H1 (cell line): Measurements from ENCODE around the gene B9D2. TPM values are rescaled to one million over a fixed set of nuclear protein-coding genes. Genes with fewer than 3 reads are reported as not detected.

ENCODE experiments used
- ASH2L ChIP-seq: fragments of 200-600, 300-600 bp; sonication (generic); IDR thresholded peaks from one replicate; pipeline ENCODE4 v1.7.1; 2017; ENCODE audit warnings: low read length
- HDAC2 ChIP-seq, 2 experiments: fragments of 300-600 bp in 1 of 2; sonication (generic) in 1 of 2; IDR thresholded peaks; 2 replicates each; pipeline ENCODE4 v1.6.1; 2011 to 2012; ENCODE audit warnings: low read depth in 2 of 2, low read length in 2 of 2, mild to moderate bottlenecking in 2 of 2, moderate library complexity in 2 of 2, borderline replicate concordance in 1 of 2, inconsistent platforms in 1 of 2
- RNF2 ChIP-seq: fragments of 200-900, 300-1000 bp; sonication (generic); IDR thresholded peaks from 2 replicates; pipeline ENCODE4 v1.7.1; 2016; ENCODE audit warnings: borderline replicate concordance, low read depth, mild to moderate bottlenecking, antibody characterized with exemption, low read length; ENCODE audit not compliant: poor library complexity, severe bottlenecking; ENCODE audit errors: missing control alignments
- SP4 ChIP-seq: IDR thresholded peaks from 2 replicates; pipeline ENCODE4 v1.6.1; 2012; ENCODE audit warnings: low read length, inconsistent platforms
- YY1 ChIP-seq: IDR thresholded peaks from 2 replicates; pipeline ENCODE4 v1.6.1; 2011; ENCODE audit warnings: low read depth, mild to moderate bottlenecking, low read length
- polyA plus RNA-seq, 7 experiments: library from polyadenylated mRNA; depleted of rRNA in 3 of 7; stranded (reverse) in 5 of 7; unstranded in 2 of 7; fragments of >200 nt in 5 of 7; fragments of 200-250 nt in 2 of 7; gene quantifications; 1 replicate in 5 of 7; 2 replicates in 1 of 7; 4 replicates in 1 of 7; pipeline versions ENCODE4 v1.2.1 to v1.2.3, GENCODE V29; 2011 to 2013; ENCODE audit warnings: missing spikeins in 2 of 7, mixed read lengths in 2 of 7
- total RNA-seq: library from RNA; stranded (reverse); fragmentation: NEBNext Ultra II Directional; extraction: Animal tissue kit (Norgen Biotek cat#: 25700); gene quantifications from 2 replicates; pipeline ENCODE4 v1.2.1, GENCODE V29; 2021
- TF ChIP-seq, protein P1 (sequence below): fragments of 300-600 bp; sonication (generic); IDR thresholded peaks from 2 replicates; pipeline ENCODE4 v1.7.1; 2012; ENCODE audit warnings: low read length, moderate library complexity, mild to moderate bottlenecking, inconsistent platforms; ENCODE audit not compliant: insufficient replicate concordance

The B9D2 gene
- total and polyA plus RNA-seq, 2 of the 8 experiments (the other 6 are each of a cell fraction or from before 2014, with no cell fraction given): 4.9 to 6.3 TPM

DNA sequence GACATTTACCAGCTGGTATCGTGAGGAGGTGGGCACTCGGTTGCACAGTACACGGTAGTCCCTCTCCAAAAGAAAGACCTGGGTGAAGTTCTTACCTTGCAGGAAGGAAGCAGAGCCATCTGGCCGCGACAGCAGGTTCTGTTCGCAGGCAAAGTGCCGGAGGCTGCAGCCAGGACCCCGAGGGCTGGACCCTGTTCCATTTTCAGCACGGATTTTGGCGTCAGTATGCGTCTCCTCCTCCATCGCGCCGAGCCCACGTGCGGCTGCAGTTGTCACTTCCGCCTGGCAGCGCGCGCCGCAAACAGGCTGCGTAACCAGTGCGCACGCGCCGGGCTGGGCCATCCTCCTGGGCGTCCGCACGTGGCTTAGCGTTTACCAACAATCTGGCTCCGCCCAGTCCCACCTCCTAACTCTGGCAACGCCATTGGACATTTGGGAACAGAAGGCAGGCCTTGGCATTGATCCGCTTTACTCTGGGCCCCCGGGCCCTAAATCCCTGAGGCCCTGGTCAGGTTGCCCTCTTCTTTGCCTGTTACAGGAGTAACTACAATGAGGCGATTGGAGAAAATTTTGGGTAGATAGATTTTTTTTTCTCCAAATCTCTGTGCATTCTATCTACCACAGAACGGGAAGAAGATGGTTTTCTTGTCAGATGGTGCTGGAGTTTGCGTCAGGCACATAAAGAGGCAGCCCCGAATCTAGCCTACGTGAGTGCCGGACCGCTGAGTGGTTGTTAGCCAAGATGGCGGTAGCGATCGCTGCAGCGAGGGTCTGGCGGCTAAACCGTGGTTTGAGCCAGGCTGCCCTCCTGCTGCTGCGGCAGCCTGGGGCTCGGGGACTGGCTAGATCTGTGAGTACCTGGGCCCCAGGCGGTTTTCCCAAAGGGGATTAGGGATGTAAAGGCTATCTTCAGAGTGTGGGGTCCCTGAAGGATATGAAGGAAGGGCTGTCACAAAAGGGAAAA lies 33.4 kb upstream of the B9D2 start, which contains the start of the genes BCKDHA and EXOSC5 (continued):
- TF ChIP-seq HDAC2 (IDR thresholded peaks at IDR 0.05; ENCODE audit: borderline replicate concordance in 1 of 2, low read depth in 2 of 2, low read length in 2 of 2) (peak in 1 of 2 experiments; percentile 97; a peak in 2 of 4 replicates), SP4 (peak; percentile 99), ASH2L (peak; percentile 85), RNF2 (no peak), YY1 (peak; percentile 94)
- TF ChIP-seq, protein P1, sequence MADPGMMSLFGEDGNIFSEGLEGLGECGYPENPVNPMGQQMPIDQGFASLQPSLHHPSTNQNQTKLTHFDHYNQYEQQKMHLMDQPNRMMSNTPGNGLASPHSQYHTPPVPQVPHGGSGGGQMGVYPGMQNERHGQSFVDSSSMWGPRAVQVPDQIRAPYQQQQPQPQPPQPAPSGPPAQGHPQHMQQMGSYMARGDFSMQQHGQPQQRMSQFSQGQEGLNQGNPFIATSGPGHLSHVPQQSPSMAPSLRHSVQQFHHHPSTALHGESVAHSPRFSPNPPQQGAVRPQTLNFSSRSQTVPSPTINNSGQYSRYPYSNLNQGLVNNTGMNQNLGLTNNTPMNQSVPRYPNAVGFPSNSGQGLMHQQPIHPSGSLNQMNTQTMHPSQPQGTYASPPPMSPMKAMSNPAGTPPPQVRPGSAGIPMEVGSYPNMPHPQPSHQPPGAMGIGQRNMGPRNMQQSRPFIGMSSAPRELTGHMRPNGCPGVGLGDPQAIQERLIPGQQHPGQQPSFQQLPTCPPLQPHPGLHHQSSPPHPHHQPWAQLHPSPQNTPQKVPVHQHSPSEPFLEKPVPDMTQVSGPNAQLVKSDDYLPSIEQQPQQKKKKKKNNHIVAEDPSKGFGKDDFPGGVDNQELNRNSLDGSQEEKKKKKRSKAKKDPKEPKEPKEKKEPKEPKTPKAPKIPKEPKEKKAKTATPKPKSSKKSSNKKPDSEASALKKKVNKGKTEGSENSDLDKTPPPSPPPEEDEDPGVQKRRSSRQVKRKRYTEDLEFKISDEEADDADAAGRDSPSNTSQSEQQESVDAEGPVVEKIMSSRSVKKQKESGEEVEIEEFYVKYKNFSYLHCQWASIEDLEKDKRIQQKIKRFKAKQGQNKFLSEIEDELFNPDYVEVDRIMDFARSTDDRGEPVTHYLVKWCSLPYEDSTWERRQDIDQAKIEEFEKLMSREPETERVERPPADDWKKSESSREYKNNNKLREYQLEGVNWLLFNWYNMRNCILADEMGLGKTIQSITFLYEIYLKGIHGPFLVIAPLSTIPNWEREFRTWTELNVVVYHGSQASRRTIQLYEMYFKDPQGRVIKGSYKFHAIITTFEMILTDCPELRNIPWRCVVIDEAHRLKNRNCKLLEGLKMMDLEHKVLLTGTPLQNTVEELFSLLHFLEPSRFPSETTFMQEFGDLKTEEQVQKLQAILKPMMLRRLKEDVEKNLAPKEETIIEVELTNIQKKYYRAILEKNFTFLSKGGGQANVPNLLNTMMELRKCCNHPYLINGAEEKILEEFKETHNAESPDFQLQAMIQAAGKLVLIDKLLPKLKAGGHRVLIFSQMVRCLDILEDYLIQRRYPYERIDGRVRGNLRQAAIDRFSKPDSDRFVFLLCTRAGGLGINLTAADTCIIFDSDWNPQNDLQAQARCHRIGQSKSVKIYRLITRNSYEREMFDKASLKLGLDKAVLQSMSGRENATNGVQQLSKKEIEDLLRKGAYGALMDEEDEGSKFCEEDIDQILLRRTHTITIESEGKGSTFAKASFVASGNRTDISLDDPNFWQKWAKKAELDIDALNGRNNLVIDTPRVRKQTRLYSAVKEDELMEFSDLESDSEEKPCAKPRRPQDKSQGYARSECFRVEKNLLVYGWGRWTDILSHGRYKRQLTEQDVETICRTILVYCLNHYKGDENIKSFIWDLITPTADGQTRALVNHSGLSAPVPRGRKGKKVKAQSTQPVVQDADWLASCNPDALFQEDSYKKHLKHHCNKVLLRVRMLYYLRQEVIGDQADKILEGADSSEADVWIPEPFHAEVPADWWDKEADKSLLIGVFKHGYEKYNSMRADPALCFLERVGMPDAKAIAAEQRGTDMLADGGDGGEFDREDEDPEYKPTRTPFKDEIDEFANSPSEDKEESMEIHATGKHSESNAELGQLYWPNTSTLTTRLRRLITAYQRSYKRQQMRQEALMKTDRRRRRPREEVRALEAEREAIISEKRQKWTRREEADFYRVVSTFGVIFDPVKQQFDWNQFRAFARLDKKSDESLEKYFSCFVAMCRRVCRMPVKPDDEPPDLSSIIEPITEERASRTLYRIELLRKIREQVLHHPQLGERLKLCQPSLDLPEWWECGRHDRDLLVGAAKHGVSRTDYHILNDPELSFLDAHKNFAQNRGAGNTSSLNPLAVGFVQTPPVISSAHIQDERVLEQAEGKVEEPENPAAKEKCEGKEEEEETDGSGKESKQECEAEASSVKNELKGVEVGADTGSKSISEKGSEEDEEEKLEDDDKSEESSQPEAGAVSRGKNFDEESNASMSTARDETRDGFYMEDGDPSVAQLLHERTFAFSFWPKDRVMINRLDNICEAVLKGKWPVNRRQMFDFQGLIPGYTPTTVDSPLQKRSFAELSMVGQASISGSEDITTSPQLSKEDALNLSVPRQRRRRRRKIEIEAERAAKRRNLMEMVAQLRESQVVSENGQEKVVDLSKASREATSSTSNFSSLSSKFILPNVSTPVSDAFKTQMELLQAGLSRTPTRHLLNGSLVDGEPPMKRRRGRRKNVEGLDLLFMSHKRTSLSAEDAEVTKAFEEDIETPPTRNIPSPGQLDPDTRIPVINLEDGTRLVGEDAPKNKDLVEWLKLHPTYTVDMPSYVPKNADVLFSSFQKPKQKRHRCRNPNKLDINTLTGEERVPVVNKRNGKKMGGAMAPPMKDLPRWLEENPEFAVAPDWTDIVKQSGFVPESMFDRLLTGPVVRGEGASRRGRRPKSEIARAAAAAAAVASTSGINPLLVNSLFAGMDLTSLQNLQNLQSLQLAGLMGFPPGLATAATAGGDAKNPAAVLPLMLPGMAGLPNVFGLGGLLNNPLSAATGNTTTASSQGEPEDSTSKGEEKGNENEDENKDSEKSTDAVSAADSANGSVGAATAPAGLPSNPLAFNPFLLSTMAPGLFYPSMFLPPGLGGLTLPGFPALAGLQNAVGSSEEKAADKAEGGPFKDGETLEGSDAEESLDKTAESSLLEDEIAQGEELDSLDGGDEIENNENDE: no peak
